ENCODE results near the gene LRRC41. TPM values are rescaled to one million over a fixed set of nuclear protein-coding genes. Genes with fewer than 3 reads are reported as not detected.

Gene LRRC41
- total RNA-seq, 2 experiments from 2014 or later: 23.0 to 24.3 TPM

DNA sequence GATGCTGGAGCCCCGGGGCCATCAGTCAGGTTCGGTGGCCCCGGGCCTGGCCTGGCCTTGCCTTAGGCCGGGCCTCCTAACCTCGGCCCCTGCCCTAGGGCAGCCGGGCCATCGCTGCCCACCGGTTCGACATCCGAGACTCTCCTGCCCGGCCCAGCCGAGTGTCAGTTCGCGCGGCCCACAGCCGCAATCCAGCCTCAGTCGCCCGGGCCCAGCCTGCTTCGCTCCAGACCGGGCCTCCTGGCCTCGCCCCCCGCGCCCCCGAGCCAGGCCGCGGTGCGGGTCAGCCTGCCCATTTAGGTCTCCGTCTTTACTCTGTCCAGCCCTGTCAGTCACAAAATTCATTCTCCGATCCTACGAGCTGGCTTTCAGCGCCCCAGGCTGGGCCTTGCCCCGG is 777 bp downstream of the LRRC41 start:
- Mint-ChIP-seq H3K27ac (peak overlapping the region; percentile 98), H3K4me1 (ENCODE audit: low read depth) (peaks cover 58% of the 10 kb centered on the region), H3K4me3 (peak overlapping the region; percentile 100), H3K36me3 (ENCODE audit: low read depth) (peaks cover 32% of the 10 kb centered on the region), H3K9me3 (no peaks in the 10 kb centered on the region), H3K27me3 (no peaks in the 10 kb centered on the region)
- no peaks in the 10 kb centered on the region for H3K9me3 ChIP-seq (ENCODE audit: control insufficient read depth in 1 of 2, insufficient read depth in 1 of 2, low read length in 2 of 2)
- H3K27me3 ChIP-seq (ENCODE audit: control insufficient read depth in 1 of 2, insufficient read depth in 2 of 2, low read length in 2 of 2): no peaks in the 10 kb centered on the region
- TF ChIP-seq, protein P1, sequence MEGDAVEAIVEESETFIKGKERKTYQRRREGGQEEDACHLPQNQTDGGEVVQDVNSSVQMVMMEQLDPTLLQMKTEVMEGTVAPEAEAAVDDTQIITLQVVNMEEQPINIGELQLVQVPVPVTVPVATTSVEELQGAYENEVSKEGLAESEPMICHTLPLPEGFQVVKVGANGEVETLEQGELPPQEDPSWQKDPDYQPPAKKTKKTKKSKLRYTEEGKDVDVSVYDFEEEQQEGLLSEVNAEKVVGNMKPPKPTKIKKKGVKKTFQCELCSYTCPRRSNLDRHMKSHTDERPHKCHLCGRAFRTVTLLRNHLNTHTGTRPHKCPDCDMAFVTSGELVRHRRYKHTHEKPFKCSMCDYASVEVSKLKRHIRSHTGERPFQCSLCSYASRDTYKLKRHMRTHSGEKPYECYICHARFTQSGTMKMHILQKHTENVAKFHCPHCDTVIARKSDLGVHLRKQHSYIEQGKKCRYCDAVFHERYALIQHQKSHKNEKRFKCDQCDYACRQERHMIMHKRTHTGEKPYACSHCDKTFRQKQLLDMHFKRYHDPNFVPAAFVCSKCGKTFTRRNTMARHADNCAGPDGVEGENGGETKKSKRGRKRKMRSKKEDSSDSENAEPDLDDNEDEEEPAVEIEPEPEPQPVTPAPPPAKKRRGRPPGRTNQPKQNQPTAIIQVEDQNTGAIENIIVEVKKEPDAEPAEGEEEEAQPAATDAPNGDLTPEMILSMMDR (IDR thresholded peaks at IDR 0.05): no peak
- ATAC-seq (ENCODE audit: poor library complexity): peak; percentile 3
- H3K27ac ChIP-seq (ENCODE audit: low read depth in 1 of 2, low read length in 2 of 2): peak overlapping the region; percentile 69 to 91
- DNase-seq: peak in 9 of 14 experiments; percentile 3 to 60 (median 19)
- H3K36me3 ChIP-seq (ENCODE audit: insufficient read depth, low read length): peaks cover 6% of the 10 kb centered on the region
- intact Hi-C loops (cut with DNase I, micrococcal nuclease): loop anchor here (1.0 to 10.0 kb wide), 8 partner anchors 38 to 1628 kb away; partner anchors contain the start of genes NSUN4 (in 2 of the 2), RAD54L (in 2 of the 2), ARMH1 (in 1 of the 2) and GPBP1L1 (in 1 of the 2)
- ChIA-PET CTCF (interaction anchor here (0.6 to 2.8 kb wide), 6 partner anchors 16 to 302 kb away, joined by 3 to 29 read pairs (median 4); partner anchors contain the start of genes MKNK1 and NSUN4), POLR2A (interaction anchor here (0.6 to 2.7 kb wide), 17 partner anchors 8 to 1031 kb away, joined by 3 to 42 read pairs (median 4); partner anchors contain the start of genes CMPK1, GPBP1L1, MKNK1 and NSUN4)
- peak overlapping the region; percentile 98 for H3K4me3 ChIP-seq (ENCODE audit: low read length)
- H3K4me1 ChIP-seq (ENCODE audit: insufficient read depth, low read length): peaks cover 58% of the 10 kb centered on the region

- peaks cover 52% of the 10 kb centered on the region for H3K4me1 Mint-ChIP-seq (ENCODE audit: low read depth)
- no peaks in the 10 kb centered on the region for H3K9me3 ChIP-seq (ENCODE audit: control insufficient read depth in 1 of 2, insufficient read depth in 1 of 2, low read length in 2 of 2)
- POLR2A ChIA-PET: interaction anchor here (1.1 to 1.5 kb wide), 4 partner anchors 7 to 1032 kb away, joined by 4 to 7 read pairs (median 6); partner anchors contain the start of gene CMPK1
- no peaks in the 10 kb centered on the region for H3K9me3 Mint-ChIP-seq
- CTCF ChIA-PET: interaction anchor here (1.5 to 2.8 kb wide), 2 partner anchors 39 to 46 kb away, joined by 17 to 29 read pairs; partner anchors contain the start of gene NSUN4
- ATAC-seq (ENCODE audit: poor library complexity) (no peak), DNase-seq (peak; percentile 15 to 73 (median 39))
- intact Hi-C loops (cut with DNase I, micrococcal nuclease): loop anchor here (2.0 to 10.0 kb wide), 6 partner anchors 39 to 1627 kb away; partner anchors contain the start of genes ARMH1 (in 1 of the 2), GPBP1L1 (in 1 of the 2), NSUN4 (in 1 of the 2) and POMGNT1 (in 1 of the 2)
- H3K4me1 ChIP-seq (ENCODE audit: insufficient read depth, low read length): peaks cover 52% of the 10 kb centered on the region
- peak overlapping the region; percentile 98 for H3K27ac Mint-ChIP-seq
- H3K4me3 Mint-ChIP-seq: peak overlapping the region; percentile 100
- H3K36me3 Mint-ChIP-seq (ENCODE audit: low read depth): peaks cover 33% of the 10 kb centered on the region
- H3K27me3 ChIP-seq (ENCODE audit: control insufficient read depth in 1 of 2, insufficient read depth in 2 of 2, low read length in 2 of 2): no peaks in the 10 kb centered on the region
- peak overlapping the region; percentile 98 for H3K4me3 ChIP-seq (ENCODE audit: low read length)
- peak overlapping the region; percentile 69 to 91 for H3K27ac ChIP-seq (ENCODE audit: low read depth in 1 of 2, low read length in 2 of 2)
- no peaks in the 10 kb centered on the region for H3K27me3 Mint-ChIP-seq
- peaks cover 12% of the 10 kb centered on the region for H3K36me3 ChIP-seq (ENCODE audit: insufficient read depth, low read length)
- TF ChIP-seq, protein P1 (IDR thresholded peaks at IDR 0.05): peak; percentile 30
Measured at GRCh38 chr1:46301808-46302640, 1.4 kb downstream of the LRRC41 start.

DNA sequence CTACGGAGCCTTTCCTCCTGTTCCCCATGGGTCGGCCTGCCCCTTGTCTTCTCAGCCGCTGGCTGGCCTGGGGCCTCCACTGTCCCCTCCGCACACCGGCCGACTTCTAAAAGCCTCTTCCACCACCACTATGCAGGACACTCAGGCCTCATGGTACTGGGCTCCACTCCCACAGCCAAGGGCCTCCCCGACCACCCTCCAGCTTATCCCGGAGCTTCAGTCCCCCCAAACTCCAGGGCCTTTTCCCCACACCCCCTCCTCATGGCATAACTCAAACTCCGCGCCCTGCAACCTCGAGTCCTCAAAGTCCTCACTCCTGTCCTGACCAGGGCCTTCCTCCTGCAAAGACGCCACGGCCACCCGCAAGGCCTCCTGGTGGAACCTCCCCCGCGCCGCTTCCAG is 2.0 kb downstream of the LRRC41 start:
- Mint-ChIP-seq H3K27me3 (no peaks in the 10 kb centered on the region), H3K4me3 (peak overlapping the region; percentile 100), H3K4me1 (ENCODE audit: low read depth) (peaks cover 52% of the 10 kb centered on the region), H3K9me3 (no peaks in the 10 kb centered on the region), H3K27ac (peak overlapping the region; percentile 98), H3K36me3 (ENCODE audit: low read depth) (peaks cover 40% of the 10 kb centered on the region)
- ATAC-seq (ENCODE audit: poor library complexity) (no peak), DNase-seq (peak in 3 of 14 experiments; percentile 3 to 9 (median 7))
- Histone ChIP-seq H3K27ac (ENCODE audit: low read depth in 1 of 2, low read length in 2 of 2) (no peak overlapping the region), H3K36me3 (ENCODE audit: insufficient read depth, low read length) (peaks cover 18% of the 10 kb centered on the region), H3K4me1 (ENCODE audit: insufficient read depth, low read length) (peaks cover 46% of the 10 kb centered on the region), H3K4me3 (ENCODE audit: low read length) (peak overlapping the region; percentile 98), H3K9me3 (ENCODE audit: control insufficient read depth in 1 of 2, insufficient read depth in 1 of 2, low read length in 2 of 2) (no peaks in the 10 kb centered on the region), H3K27me3 (ENCODE audit: control insufficient read depth in 1 of 2, insufficient read depth in 2 of 2, low read length in 2 of 2) (no peaks in the 10 kb centered on the region)
- TF ChIP-seq, protein P1 (IDR thresholded peaks at IDR 0.05): no peak
- intact Hi-C loops (cut with DNase I, micrococcal nuclease): loop anchor here in 1 of 2 experiments (5.0 to 10.0 kb wide), 3 partner anchors 104 to 1627 kb away; partner anchors contain the start of genes ARMH1, GPBP1L1, POMGNT1 and TMEM53
- POLR2A ChIA-PET: no interaction called here
- CTCF ChIA-PET: interaction anchor here (1.0 kb wide), 1 partner anchor 39 kb away, joined by 3 read pairs; the partner anchor contains the start of gene NSUN4

Measured in CD4-positive, alpha-beta T cell (primary cell).